GM21528 (cell line): ENCODE data around the gene PYGM.
"Not testable (repeated sequence)": the region's sequence is repeated elsewhere in the genome, so short reads cannot be mapped to it uniquely, and the experiment has no call there.

Experiments
- ATAC-seq: cut with Tn5 transposase; IDR thresholded peaks from one replicate; pipeline ENCODE4 v1.9.1; 2021; ENCODE audit warnings: mild to moderate bottlenecking, moderate library complexity; ENCODE audit not compliant: unreplicated experiment, low FRiP score

Gene PYGM

GRCh38 chr11:64701956-64702355 lies 57.8 kb downstream of the PYGM start:
- not testable (repeated sequence) for ATAC-seq

- no peak for ATAC-seq
Measured at GRCh38 chr11:64698427-64698826, 61.3 kb downstream of the PYGM start.

GRCh38 chr11:64697663-64698375 lies 62.0 kb downstream of the PYGM start:
- no peak for ATAC-seq
